Memory B cell (primary cell): ENCODE results near the gene SCAND1.
A peak's percentile ranks its signal among the peaks of the same experiment; 100 is the strongest.

ENCODE experiments used
- ATAC-seq: fragments of 150-1000 bp; cut with Tn5 transposase; 2 replicates; pipeline ENCODE4 v1.10.0; 2021; ENCODE audit warnings: low read depth, mild to moderate bottlenecking, moderate library complexity
- DNase-seq, 2 donors: peaks; one replicate each; pipeline ENCODE4 v3.0.0; 2022; ENCODE audit warnings: low spot score in 2 of 2
- H3K27ac Mint-ChIP-seq: one replicate; pipeline ENCODE4 v1.8.0; 2022; ENCODE audit warnings: mild to moderate bottlenecking, moderate library complexity, mixed read lengths
- H3K27me3 Mint-ChIP-seq: one replicate; pipeline ENCODE4 v1.8.0; 2022; ENCODE audit warnings: mixed read lengths
- H3K36me3 Mint-ChIP-seq: one replicate; pipeline ENCODE4 v1.8.0; 2022; ENCODE audit warnings: mild to moderate bottlenecking, mixed read lengths
- H3K4me1 Mint-ChIP-seq: one replicate; pipeline ENCODE4 v1.8.0; 2022; ENCODE audit warnings: mixed read lengths
- H3K4me3 Mint-ChIP-seq: one replicate; pipeline ENCODE4 v1.8.0; 2022; ENCODE audit warnings: mild to moderate bottlenecking, moderate library complexity, mixed read lengths
- H3K9me3 Mint-ChIP-seq: one replicate; pipeline ENCODE4 v1.8.0; 2022; ENCODE audit warnings: mixed read lengths

SCAND1 gene

DNA sequence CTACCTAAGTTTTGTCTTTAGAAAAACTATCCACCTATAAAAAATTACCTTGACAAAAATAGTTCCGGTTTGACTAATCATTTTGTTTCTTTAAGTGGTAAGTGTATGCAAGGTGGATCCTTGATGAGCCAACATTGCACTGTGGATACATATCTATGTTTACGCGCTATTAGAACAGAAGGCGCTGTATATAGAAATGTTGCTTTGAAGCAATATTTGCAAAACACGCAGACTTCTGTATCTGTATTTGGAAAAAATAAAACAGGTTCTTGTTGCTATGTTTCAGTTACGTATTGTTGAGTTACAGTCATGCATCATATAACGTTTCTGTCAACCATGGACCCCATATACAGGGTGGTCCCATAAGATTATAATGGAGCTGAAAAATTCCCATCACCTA, 4.2 kb downstream of the SCAND1 start:
- H3K36me3 Mint-ChIP-seq = peaks cover 12% of the 10 kb centered on the region
- H3K27ac Mint-ChIP-seq = no peak overlapping the region

DNA sequence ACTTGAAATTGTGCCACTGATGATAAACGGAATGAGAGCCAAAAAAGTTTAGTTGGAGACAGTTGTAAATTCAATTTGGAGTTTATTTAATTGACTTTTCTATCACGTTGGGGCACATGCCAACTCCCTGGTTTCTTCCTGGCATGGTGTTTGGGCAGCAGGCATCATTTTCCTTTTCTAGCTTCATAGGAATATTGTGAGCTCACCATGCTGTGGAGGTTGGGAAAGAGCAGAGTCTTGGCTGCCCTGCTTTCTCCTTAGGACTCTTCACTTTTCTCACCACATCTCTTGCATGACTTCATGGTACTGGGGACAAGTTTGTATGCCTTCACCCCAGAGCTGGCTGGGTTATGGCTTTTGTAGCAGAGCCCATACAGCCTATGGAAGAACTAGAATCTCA, 6.4 kb downstream of the SCAND1 start:
- no peaks in the 10 kb centered on the region for H3K27me3 Mint-ChIP-seq
- H3K4me3 Mint-ChIP-seq = no peak overlapping the region
- no peaks in the 10 kb centered on the region for H3K9me3 Mint-ChIP-seq
- peaks cover 17% of the 10 kb centered on the region for H3K36me3 Mint-ChIP-seq
- ATAC-seq = no peak
- H3K4me1 Mint-ChIP-seq = peaks cover 6% of the 10 kb centered on the region
- H3K27ac Mint-ChIP-seq = no peak overlapping the region
- no peak for DNase-seq

More for the DNA sequence above, 4.2 kb downstream of the SCAND1 start:
- Mint-ChIP-seq H3K9me3 (no peaks in the 10 kb centered on the region), H3K27me3 (no peaks in the 10 kb centered on the region), H3K4me3 (no peak overlapping the region), H3K4me1 (peaks cover 6% of the 10 kb centered on the region)
- DNase-seq = no peak
- ATAC-seq = no peak

DNA sequence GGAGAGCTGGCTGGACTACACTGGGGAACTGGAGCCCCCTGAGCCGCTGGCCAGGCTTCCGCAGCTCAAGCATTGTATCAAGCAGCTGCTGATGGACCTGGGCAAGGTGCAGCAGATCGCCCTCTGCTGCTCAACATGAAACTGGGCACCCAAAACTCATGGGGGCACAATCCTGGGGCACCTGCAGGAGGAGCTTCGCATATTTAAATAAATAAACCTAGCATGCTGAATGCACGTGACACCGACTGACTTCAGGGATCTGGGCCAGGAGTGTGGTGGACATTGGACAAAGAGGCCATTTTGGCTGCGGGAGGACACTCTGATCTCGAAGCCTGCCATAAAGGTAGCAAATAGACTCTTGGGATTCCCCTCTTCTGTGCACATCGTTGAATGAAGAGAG, 6.8 kb downstream of the SCAND1 start:
- no peaks in the 10 kb centered on the region for H3K9me3 Mint-ChIP-seq
- peaks cover 2% of the 10 kb centered on the region for H3K4me1 Mint-ChIP-seq
- no peak overlapping the region for H3K4me3 Mint-ChIP-seq
- peaks cover 17% of the 10 kb centered on the region for H3K36me3 Mint-ChIP-seq
- DNase-seq = no peak
- peak; percentile 65 for ATAC-seq
- H3K27me3 Mint-ChIP-seq = no peaks in the 10 kb centered on the region
- no peak overlapping the region for H3K27ac Mint-ChIP-seq

DNA sequence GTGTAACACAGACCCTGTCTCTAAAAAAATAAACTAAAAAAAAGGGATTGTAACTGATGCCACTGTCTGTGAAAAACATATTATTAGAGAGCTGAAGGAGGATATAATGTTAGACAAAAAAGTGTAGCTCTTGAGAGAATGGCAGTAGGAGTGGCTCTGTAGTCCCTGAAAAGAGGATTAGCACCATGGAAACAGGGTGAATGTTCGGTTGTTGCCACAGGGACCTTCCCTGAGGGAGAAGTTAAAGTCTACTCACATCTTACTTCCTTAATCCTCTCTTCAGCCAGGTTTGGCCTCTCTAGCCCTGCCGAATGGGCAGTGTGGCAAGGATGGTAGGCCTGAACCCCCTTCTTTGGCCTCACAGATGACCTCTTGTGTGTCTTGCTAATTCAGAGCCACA, 12.1 kb downstream of the SCAND1 start:
- peaks cover 27% of the 10 kb centered on the region for H3K36me3 Mint-ChIP-seq
- no peak overlapping the region for H3K4me3 Mint-ChIP-seq
- DNase-seq = no peak
- H3K27me3 Mint-ChIP-seq = no peaks in the 10 kb centered on the region
- no peak overlapping the region for H3K27ac Mint-ChIP-seq
- no peaks in the 10 kb centered on the region for H3K9me3 Mint-ChIP-seq
- no peaks in the 10 kb centered on the region for H3K4me1 Mint-ChIP-seq
- no peak for ATAC-seq

DNA sequence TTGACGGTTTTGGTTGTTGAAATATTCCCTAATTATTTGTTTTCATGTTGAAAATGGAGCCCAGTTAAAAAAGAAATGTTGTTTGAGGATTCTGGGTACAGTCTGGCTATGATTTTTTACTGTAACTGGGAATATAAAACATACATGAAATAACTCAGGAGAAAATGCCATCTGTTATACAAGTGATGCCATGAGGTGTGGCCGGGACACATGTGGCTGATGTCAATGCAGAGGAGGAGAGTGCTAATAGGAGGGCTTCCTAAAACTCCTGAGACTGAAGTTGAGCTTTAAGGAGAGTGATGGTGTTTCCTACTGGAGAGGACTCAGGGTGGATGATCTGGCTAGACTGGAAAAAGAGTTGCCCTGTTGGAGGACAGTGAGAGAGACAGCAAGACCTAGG, 12.7 kb downstream of the SCAND1 start:
- no peak for DNase-seq
- no peaks in the 10 kb centered on the region for H3K27me3 Mint-ChIP-seq
- H3K4me3 Mint-ChIP-seq = no peak overlapping the region
- no peak overlapping the region for H3K27ac Mint-ChIP-seq
- no peak for ATAC-seq
- peaks cover 30% of the 10 kb centered on the region for H3K36me3 Mint-ChIP-seq
- no peaks in the 10 kb centered on the region for H3K4me1 Mint-ChIP-seq
- no peaks in the 10 kb centered on the region for H3K9me3 Mint-ChIP-seq

DNA sequence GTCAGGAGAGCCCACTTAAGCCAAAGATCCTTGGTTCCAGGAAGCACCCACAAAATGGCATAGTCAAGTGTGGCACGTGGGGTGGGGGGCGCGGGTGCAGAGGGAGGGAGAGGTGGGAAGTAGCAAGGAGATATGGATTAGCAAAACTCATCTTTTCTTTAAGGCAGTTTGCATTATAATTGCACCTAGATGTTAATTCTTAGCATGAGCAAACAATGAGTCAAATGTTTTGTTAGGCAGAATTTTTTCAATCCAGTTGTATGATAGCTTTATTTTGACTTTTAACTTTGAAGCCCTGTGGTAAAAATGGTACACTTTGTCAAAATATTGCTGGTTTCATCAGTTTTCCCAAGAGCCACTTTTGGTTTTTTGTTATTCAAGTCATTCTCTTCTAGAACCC, 15.0 kb downstream of the SCAND1 start:
- H3K27me3 Mint-ChIP-seq = no peaks in the 10 kb centered on the region
- ATAC-seq (no peak), DNase-seq (no peak)
- H3K4me1 Mint-ChIP-seq = no peaks in the 10 kb centered on the region
- no peak overlapping the region for H3K27ac Mint-ChIP-seq
- H3K9me3 Mint-ChIP-seq = no peaks in the 10 kb centered on the region
- no peak overlapping the region for H3K4me3 Mint-ChIP-seq
- peaks cover 25% of the 10 kb centered on the region for H3K36me3 Mint-ChIP-seq

DNA sequence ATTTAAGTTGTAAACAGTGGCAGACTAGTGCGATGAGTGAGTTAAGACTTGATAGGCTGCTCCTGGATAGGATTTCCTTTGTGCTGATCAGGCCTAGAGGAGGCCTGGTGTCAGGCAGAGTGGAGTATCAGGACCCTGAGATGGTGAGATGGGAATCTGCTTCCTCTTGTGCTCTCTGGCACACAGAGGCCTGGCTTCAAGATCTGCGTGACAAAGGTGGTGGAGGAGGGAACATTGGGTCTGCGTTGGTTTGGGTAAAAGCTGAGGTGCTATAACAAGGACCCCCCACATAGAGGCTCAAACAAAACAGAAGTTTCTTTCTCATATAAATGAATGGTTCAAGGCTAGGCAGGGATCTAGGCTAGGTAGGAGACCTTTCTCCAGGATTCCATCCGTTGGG, 20.3 kb downstream of the SCAND1 start:
- DNase-seq (no peak), ATAC-seq (no peak)
- Mint-ChIP-seq H3K9me3 (no peaks in the 10 kb centered on the region), H3K4me3 (no peak overlapping the region), H3K4me1 (no peaks in the 10 kb centered on the region), H3K27ac (no peak overlapping the region), H3K36me3 (peaks cover 29% of the 10 kb centered on the region), H3K27me3 (no peaks in the 10 kb centered on the region)

DNA sequence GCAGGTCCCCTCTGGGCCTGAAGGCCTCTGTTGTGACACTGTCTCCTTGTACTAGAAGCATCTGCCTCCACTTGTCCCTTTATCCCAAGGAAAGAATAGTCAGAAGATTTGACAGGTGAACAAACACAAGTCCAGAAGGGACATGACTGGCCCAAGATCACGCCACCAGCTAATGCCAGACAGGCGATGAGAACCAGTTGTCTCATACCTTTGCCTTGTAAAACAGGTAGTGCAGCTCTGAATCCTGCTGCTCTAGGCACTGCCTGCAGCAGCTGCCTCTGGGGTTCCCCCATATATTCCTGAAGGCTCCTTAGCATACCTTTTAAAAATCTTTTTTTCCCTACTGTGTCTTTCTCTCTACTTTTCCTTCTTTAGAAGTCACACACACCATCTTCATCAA, 25.0 kb downstream of the SCAND1 start:
- Mint-ChIP-seq H3K36me3 (peaks cover 33% of the 10 kb centered on the region), H3K9me3 (no peaks in the 10 kb centered on the region), H3K4me3 (no peak overlapping the region), H3K4me1 (peaks cover 2% of the 10 kb centered on the region), H3K27me3 (no peaks in the 10 kb centered on the region), H3K27ac (peak overlapping the region; percentile 4)
- DNase-seq (no peak), ATAC-seq (no peak)

DNA sequence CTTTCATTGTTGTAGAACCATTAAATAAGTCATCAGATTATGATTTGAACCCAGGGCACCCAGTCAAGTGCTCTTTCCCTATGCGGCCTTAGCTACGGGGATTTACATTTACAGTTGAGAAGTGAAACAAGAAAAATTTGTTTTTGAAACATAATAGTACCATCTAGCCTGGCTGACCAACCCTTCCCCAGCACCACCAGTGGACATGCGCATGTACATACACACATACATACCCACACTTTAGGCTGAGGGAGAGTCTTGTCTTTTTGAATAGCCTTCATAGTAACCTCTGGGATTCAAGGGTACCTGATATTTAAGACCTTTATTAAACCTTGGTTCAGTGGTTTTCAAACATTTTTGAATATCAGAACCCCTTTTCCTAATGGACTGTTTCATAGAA, 33.8 kb downstream of the SCAND1 start:
- no peaks in the 10 kb centered on the region for H3K9me3 Mint-ChIP-seq
- no peak overlapping the region for H3K4me3 Mint-ChIP-seq
- peaks cover 22% of the 10 kb centered on the region for H3K36me3 Mint-ChIP-seq
- H3K4me1 Mint-ChIP-seq = no peaks in the 10 kb centered on the region
- DNase-seq (no peak), ATAC-seq (no peak)
- H3K27me3 Mint-ChIP-seq = no peaks in the 10 kb centered on the region
- H3K27ac Mint-ChIP-seq = no peak overlapping the region

DNA sequence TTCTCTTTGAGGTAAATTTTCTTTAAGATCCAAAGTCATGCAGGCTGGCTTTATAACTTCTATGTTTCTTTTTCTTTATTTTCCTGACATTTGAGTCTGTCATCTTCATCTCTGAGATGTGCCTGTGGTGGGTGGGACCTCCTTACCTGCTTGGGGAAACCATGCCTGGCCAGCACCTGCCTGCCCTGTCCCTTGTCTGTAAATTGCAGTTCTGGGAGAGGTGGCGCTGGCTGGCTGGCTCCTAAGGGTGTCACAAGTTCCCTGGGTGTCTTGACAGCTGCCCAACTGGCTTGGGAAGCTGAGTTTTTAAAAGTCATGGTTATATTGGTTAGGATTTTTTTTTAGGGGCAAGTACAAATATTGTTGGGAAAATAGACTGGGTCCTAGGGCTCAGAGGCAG, 36.3 kb downstream of the SCAND1 start:
- no peak for DNase-seq
- Mint-ChIP-seq H3K4me3 (no peak overlapping the region), H3K36me3 (peaks cover 28% of the 10 kb centered on the region), H3K27me3 (no peaks in the 10 kb centered on the region), H3K9me3 (no peaks in the 10 kb centered on the region), H3K4me1 (no peaks in the 10 kb centered on the region), H3K27ac (no peak overlapping the region)
- no peak for ATAC-seq

DNA sequence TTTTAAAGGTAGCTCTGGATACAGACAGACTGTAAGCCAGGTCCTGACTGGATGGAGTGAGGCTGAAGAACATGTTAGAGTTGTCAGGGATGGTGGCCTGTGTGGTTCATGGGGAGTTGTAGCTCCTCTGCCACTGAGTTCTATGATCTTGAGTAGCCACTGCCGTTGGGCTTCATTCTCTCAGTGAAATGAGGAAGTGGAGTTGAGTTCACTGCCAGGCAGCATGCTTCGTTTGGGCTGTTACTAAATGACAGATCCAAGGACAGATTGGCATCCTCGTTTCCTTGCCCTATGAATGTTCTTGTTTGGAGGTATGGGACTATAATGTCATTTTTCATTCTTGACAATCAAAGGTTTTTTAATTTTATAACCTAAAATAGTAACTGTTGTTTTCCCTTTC, 37.2 kb downstream of the SCAND1 start:
- Mint-ChIP-seq H3K4me3 (no peak overlapping the region), H3K9me3 (no peaks in the 10 kb centered on the region), H3K36me3 (peaks cover 33% of the 10 kb centered on the region), H3K27ac (no peak overlapping the region), H3K27me3 (no peaks in the 10 kb centered on the region), H3K4me1 (no peaks in the 10 kb centered on the region)
- DNase-seq (no peak), ATAC-seq (no peak)

DNA sequence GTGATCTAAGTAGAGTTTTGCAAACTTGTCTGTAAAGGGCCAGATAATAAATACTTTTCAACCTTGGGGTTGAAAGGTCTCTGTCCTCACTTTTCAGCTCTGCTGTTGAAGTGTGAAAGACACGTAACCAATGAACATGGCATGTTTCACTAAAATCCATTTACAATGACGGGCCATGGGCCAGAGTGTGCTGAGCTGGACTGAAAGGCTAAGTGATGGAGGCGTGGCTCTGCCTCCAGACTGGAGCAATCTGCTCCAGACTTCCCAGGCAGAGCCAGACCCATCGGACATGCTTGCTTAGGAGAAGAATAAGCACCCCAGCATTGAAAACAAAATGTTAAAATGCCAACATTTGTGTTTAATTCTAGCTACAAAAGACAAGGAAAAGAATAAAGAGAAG, 41.4 kb downstream of the SCAND1 start:
- H3K36me3 Mint-ChIP-seq = peaks cover 36% of the 10 kb centered on the region

DNA sequence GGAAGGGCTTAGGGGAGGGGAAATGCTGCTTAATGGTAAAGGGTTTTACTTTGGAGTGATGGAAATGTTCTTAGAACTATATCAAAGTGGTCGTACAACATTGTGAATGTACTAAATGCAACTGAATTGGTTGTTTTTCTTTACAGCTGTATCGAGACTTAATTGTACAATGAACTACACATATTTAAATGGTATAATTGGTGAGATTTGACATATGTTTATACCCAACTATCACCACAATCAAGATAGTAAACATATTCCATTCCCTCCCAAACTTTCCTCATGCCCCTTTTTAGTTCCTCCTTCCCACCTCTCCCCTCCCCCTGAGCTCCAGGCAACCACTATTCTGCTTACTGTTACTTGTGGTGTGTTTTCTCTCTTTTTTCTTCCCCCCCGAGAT, 44.0 kb downstream of the SCAND1 start:
- H3K4me1 Mint-ChIP-seq = peaks cover 15% of the 10 kb centered on the region
- H3K36me3 Mint-ChIP-seq = peaks cover 49% of the 10 kb centered on the region
- no peak overlapping the region for H3K27ac Mint-ChIP-seq
- no peak overlapping the region for H3K4me3 Mint-ChIP-seq
- DNase-seq (no peak), ATAC-seq (no peak)
- H3K9me3 Mint-ChIP-seq = no peaks in the 10 kb centered on the region
- no peaks in the 10 kb centered on the region for H3K27me3 Mint-ChIP-seq

More for the DNA sequence above, 41.4 kb downstream of the SCAND1 start:
- Mint-ChIP-seq H3K4me1 (peaks cover 9% of the 10 kb centered on the region), H3K4me3 (no peak overlapping the region), H3K9me3 (no peaks in the 10 kb centered on the region), H3K27ac (peak overlapping the region; percentile 71), H3K27me3 (no peaks in the 10 kb centered on the region)
- no peak for ATAC-seq
- no peak for DNase-seq

DNA sequence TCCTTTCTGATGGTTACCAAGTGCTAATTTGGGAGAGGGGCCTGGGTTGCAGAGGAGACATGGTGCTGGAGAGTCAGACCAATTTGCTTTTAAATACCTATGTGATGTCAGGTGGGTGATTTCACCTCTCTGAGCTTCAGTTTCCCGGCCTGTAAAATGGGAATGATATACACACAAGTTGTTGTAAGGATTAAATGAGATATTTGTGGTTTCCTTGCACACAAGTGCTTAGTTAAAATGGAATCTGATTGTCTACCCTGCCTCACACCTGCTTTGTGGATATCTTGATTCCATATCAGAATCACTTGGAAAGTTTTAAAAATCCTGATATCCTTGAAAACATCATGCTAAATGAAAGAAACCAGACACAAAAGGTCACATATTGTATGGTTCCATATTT, 44.5 kb downstream of the SCAND1 start:
- DNase-seq (no peak), ATAC-seq (no peak)
- peak overlapping the region; percentile 12 for H3K27ac Mint-ChIP-seq
- peaks cover 53% of the 10 kb centered on the region for H3K36me3 Mint-ChIP-seq
- H3K27me3 Mint-ChIP-seq = no peaks in the 10 kb centered on the region
- no peak overlapping the region for H3K4me3 Mint-ChIP-seq
- peaks cover 15% of the 10 kb centered on the region for H3K4me1 Mint-ChIP-seq
- no peaks in the 10 kb centered on the region for H3K9me3 Mint-ChIP-seq

DNA sequence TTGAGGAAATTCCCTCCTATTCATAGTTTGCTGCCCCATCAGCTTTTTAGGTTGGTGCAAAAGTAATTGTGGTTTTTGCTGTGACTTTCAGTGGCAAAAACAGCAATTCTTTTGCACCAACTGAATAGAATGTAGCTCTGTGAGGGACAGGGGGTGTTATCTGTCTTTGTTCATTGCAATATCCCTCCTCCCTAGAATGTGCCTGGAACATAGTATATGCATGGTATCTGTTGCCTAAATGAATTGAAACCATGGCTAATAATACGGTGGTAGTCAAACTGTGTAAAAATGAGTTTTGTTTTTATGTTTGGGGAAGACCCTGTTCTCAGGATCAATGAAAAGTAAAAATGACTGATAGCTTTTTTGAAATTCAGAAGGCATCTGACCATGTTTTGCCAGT, 45.1 kb downstream of the SCAND1 start:
- no peaks in the 10 kb centered on the region for H3K27me3 Mint-ChIP-seq
- H3K4me3 Mint-ChIP-seq = no peak overlapping the region
- DNase-seq (no peak), ATAC-seq (no peak)
- H3K36me3 Mint-ChIP-seq = peaks cover 57% of the 10 kb centered on the region
- peak overlapping the region; percentile 12 for H3K27ac Mint-ChIP-seq
- H3K9me3 Mint-ChIP-seq = no peaks in the 10 kb centered on the region
- H3K4me1 Mint-ChIP-seq = peaks cover 15% of the 10 kb centered on the region

DNA sequence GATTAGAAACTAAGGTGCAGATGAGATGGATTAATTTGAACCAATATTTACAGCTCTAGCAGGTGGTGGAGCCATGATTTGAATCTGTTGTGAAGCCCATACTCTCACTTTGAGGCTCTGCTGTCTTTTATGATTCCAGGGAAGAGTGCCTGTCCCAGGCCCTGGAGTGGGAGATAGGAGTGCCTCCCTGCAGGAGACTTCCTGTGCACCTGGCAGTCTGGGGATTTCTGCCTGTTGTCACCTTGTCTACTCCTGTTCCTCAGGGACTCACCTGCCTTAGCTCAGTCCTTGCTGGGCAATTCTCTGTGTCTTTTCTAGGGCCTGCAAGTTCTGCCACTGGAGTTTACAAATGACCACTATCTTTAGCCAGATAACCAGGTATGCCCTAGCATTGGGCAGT, 46.3 kb downstream of the SCAND1 start:
- no peak overlapping the region for H3K4me3 Mint-ChIP-seq
- no peak for ATAC-seq
- no peaks in the 10 kb centered on the region for H3K9me3 Mint-ChIP-seq
- peaks cover 15% of the 10 kb centered on the region for H3K4me1 Mint-ChIP-seq
- H3K27ac Mint-ChIP-seq = peak overlapping the region; percentile 58
- DNase-seq = no peak
- H3K36me3 Mint-ChIP-seq = peaks cover 48% of the 10 kb centered on the region
- no peaks in the 10 kb centered on the region for H3K27me3 Mint-ChIP-seq
